Astrocyte (in vitro differentiated cells and primary cell): ENCODE results near the gene SLC29A4. TPM values are rescaled to one million over a fixed set of nuclear protein-coding genes. Genes with fewer than 3 reads are reported as not detected.
"Not testable (repeated sequence)": the region's sequence is repeated elsewhere in the genome, so short reads cannot be mapped to it uniquely, and the experiment has no call there.

Source experiments
- DNase-seq: peaks from one replicate; pipeline ENCODE4 v3.0.0-alpha.2; 2010; ENCODE audit warnings: low read depth
- FAIRE-seq: peaks from 2 replicates; lab custom pipeline; 2011; peaks lifted over from hg19 to GRCh38; lab: Jason Lieb, UNC
- H2AFZ ChIP-seq: 2 replicates; pipeline ENCODE4 v1.6.0; 2012; ENCODE audit warnings: low read depth, low read length, inconsistent platforms
- H3K27ac ChIP-seq: 2 replicates; pipeline ENCODE4 v1.5.1; 2011; ENCODE audit warnings: low read depth, low read length, inconsistent platforms
- H3K27me3 ChIP-seq: 2 replicates; pipeline ENCODE4 v1.6.0; 2011; ENCODE audit warnings: low read length, inconsistent platforms; ENCODE audit not compliant: insufficient read depth
- H3K36me3 ChIP-seq: 2 replicates; pipeline ENCODE4 v1.5.1; 2011; ENCODE audit warnings: low read length, inconsistent platforms; ENCODE audit not compliant: insufficient read depth
- H3K4me1 ChIP-seq: 2 replicates; pipeline ENCODE4 v1.5.1; 2011; ENCODE audit warnings: low read length, inconsistent platforms; ENCODE audit not compliant: insufficient read depth
- H3K4me2 ChIP-seq: 2 replicates; pipeline ENCODE4 v1.6.0; 2012; ENCODE audit warnings: low read length, inconsistent platforms
- H3K4me3 ChIP-seq: 2 replicates; pipeline ENCODE4 v1.5.1; 2011; ENCODE audit warnings: low read depth, mild to moderate bottlenecking, low read length, inconsistent platforms; ENCODE audit not compliant: insufficient read depth
- H3K79me2 ChIP-seq: 2 replicates; pipeline ENCODE4 v1.6.0; 2012; ENCODE audit warnings: mild to moderate bottlenecking, low read length, inconsistent platforms; ENCODE audit not compliant: insufficient read depth
- H3K9ac ChIP-seq: 2 replicates; pipeline ENCODE4 v1.6.0; 2012; ENCODE audit warnings: mild to moderate bottlenecking, low read length, inconsistent platforms
- H3K9me3 ChIP-seq: 2 replicates; pipeline ENCODE4 v1.5.1; 2012; ENCODE audit warnings: low read depth, mild to moderate bottlenecking, low read length, inconsistent platforms; ENCODE audit not compliant: insufficient read depth
- H4K20me1 ChIP-seq: 2 replicates; pipeline ENCODE4 v1.6.0; 2012; ENCODE audit warnings: low read length, inconsistent platforms; ENCODE audit not compliant: insufficient read depth
- H3K27ac Mint-ChIP-seq: one replicate; pipeline ENCODE4 v1.8.0; 2021; ENCODE audit warnings: mild to moderate bottlenecking, mixed read lengths; ENCODE audit not compliant: unreplicated experiment
- H3K27me3 Mint-ChIP-seq: one replicate; pipeline ENCODE4 v1.8.0; 2021; ENCODE audit warnings: low read depth, mixed read lengths; ENCODE audit not compliant: unreplicated experiment
- H3K36me3 Mint-ChIP-seq: one replicate; pipeline ENCODE4 v1.8.0; 2021; ENCODE audit warnings: low read depth, mixed read lengths; ENCODE audit not compliant: unreplicated experiment
- H3K4me1 Mint-ChIP-seq: one replicate; pipeline ENCODE4 v1.8.0; 2021; ENCODE audit warnings: low read depth, mixed read lengths; ENCODE audit not compliant: unreplicated experiment
- H3K4me3 Mint-ChIP-seq: one replicate; pipeline ENCODE4 v1.8.0; 2021; ENCODE audit warnings: mild to moderate bottlenecking, moderate library complexity, mixed read lengths; ENCODE audit not compliant: unreplicated experiment
- H3K9me3 Mint-ChIP-seq: one replicate; pipeline ENCODE4 v1.8.0; 2021; ENCODE audit warnings: mild to moderate bottlenecking, mixed read lengths; ENCODE audit not compliant: unreplicated experiment
- CTCF ChIP-seq: IDR thresholded peaks from 2 replicates; pipeline ENCODE4 v1.5.1; 2011; ENCODE audit warnings: low read depth, mild to moderate bottlenecking, inconsistent platforms, low read length, moderate library complexity; ENCODE audit not compliant: insufficient read depth
- EZH2 ChIP-seq: IDR thresholded peaks from 2 replicates; pipeline ENCODE4 v1.6.1; 2012; ENCODE audit warnings: mild to moderate bottlenecking, low read length, inconsistent platforms; ENCODE audit not compliant: insufficient read depth
- total RNA-seq: library from RNA; stranded (reverse); gene quantifications from 2 replicates; pipeline ENCODE4 v1.2.1, GENCODE V29; 2021

SLC29A4 gene
- total RNA-seq, 1 donor from 2014 or later, result 8.2 TPM

GRCh38 chr7:5279734-5280133 is 3.0 kb upstream of the SLC29A4 start:
- H2AFZ ChIP-seq, result no peak overlapping the region
- no peak overlapping the region for H3K4me2 ChIP-seq
- no peak overlapping the region for H3K4me3 Mint-ChIP-seq
- peaks cover 5% of the 10 kb centered on the region for H4K20me1 ChIP-seq
- H3K4me1 ChIP-seq, result no peaks in the 10 kb centered on the region
- no peak overlapping the region for H3K27ac ChIP-seq
- no peaks in the 10 kb centered on the region for H3K36me3 Mint-ChIP-seq
- H3K9me3 ChIP-seq, result no peaks in the 10 kb centered on the region
- H3K36me3 ChIP-seq, result no peaks in the 10 kb centered on the region
- H3K27me3 ChIP-seq, result no peaks in the 10 kb centered on the region
- no peaks in the 10 kb centered on the region for H3K79me2 ChIP-seq
- no peak for FAIRE-seq
- H3K27ac Mint-ChIP-seq, result no peak overlapping the region
- H3K27me3 Mint-ChIP-seq, result peaks cover 28% of the 10 kb centered on the region
- peaks cover under 1% of the 10 kb centered on the region for H3K9me3 Mint-ChIP-seq
- no peak overlapping the region for H3K9ac ChIP-seq
- H3K4me3 ChIP-seq, result no peak overlapping the region
- TF ChIP-seq CTCF (no peak), EZH2 (no peak)
- no peak for DNase-seq
- peaks cover 2% of the 10 kb centered on the region for H3K4me1 Mint-ChIP-seq

GRCh38 chr7:5281598-5282500 is 894 bp upstream of the SLC29A4 start:
- H3K79me2 ChIP-seq, H3K4me1 ChIP-seq, H3K36me3 Mint-ChIP-seq, H3K4me1 Mint-ChIP-seq, H3K27ac ChIP-seq, H3K9me3 Mint-ChIP-seq, H4K20me1 ChIP-seq, H3K36me3 ChIP-seq, FAIRE-seq, H3K4me3 ChIP-seq, DNase-seq, H3K9me3 ChIP-seq, H3K4me2 ChIP-seq, H3K9ac ChIP-seq, H3K27ac Mint-ChIP-seq, H2AFZ ChIP-seq, H3K27me3 ChIP-seq: not testable (repeated sequence)
- Mint-ChIP-seq H3K27me3 (peaks cover 22% of the 10 kb centered on the region), H3K4me3 (peak overlapping the region; percentile 40)

- FAIRE-seq, result no peak
- TF ChIP-seq EZH2, result peak; percentile 31
- no peak for TF ChIP-seq CTCF
These were observed 919 bp downstream of the SLC29A4 start for GRCh38 chr7:5283421-5284303.

More at GRCh38 chr7:5283421-5284303, 919 bp downstream of the SLC29A4 start:
- Mint-ChIP-seq H3K4me1 (peaks cover 2% of the 10 kb centered on the region), H3K27ac (no peak overlapping the region), H3K4me3 (no peak overlapping the region), H3K9me3 (no peaks in the 10 kb centered on the region), H3K36me3 (peaks cover 2% of the 10 kb centered on the region), H3K27me3 (peaks cover 19% of the 10 kb centered on the region)
- no peak for DNase-seq
- Histone ChIP-seq H3K4me2 (peak overlapping the region; percentile 80), H4K20me1 (peaks cover 6% of the 10 kb centered on the region), H3K9ac (no peak overlapping the region), H3K4me3 (no peak overlapping the region), H3K9me3 (no peaks in the 10 kb centered on the region), H2AFZ (no peak overlapping the region), H3K4me1 (no peaks in the 10 kb centered on the region), H3K36me3 (no peaks in the 10 kb centered on the region), H3K79me2 (no peaks in the 10 kb centered on the region), H3K27me3 (no peaks in the 10 kb centered on the region), H3K27ac (no peak overlapping the region)
